ENCODE data around the gene DNAJC17. TPM values are rescaled to one million over a fixed set of nuclear protein-coding genes. Genes with fewer than 3 reads are reported as not detected.

The DNAJC17 gene
- total RNA-seq, 1 donor from 2014 or later, result 55.6 TPM

- peaks cover 6% of the 10 kb centered on the region for H3K4me1 Mint-ChIP-seq (ENCODE audit: unreplicated experiment)
- no peak overlapping the region for H3K27ac Mint-ChIP-seq (ENCODE audit: unreplicated experiment)
- peak overlapping the region; percentile 9 for H3K4me3 Mint-ChIP-seq (ENCODE audit: unreplicated experiment)
Observed at GRCh38 chr15:40756938-40757337, 50.3 kb downstream of the DNAJC17 start.

DNA sequence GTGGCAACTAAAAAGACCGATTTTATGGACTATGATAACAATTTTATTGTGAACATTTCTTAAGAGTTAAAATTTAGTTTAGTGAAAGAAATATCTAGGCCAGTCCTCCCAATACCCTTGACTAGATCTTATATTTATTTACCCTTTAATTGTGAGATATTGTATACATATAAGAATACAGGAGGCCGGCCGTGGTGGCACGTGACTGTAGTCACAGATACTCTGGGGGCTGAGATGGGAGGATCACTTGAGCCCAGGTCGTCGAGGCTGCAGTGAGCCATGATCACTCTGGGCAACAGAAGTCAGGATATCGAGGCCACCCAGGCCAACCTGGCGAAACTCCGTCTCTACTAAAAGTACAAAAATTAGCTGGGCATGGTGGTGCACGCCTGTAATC lies 51.5 kb downstream of the DNAJC17 start:
- Mint-ChIP-seq H3K4me3 (ENCODE audit: unreplicated experiment) (peak overlapping the region; percentile 97), H3K27ac (ENCODE audit: unreplicated experiment) (peak overlapping the region; percentile 86), H3K4me1 (ENCODE audit: unreplicated experiment) (peaks cover 6% of the 10 kb centered on the region), H3K36me3 (ENCODE audit: low read depth, unreplicated experiment) (peaks cover 17% of the 10 kb centered on the region), H3K27me3 (ENCODE audit: unreplicated experiment) (peaks cover 7% of the 10 kb centered on the region), H3K9me3 (ENCODE audit: unreplicated experiment) (no peaks in the 10 kb centered on the region)
- no peak for TF ChIP-seq CTCF (IDR thresholded peaks at IDR 0.05; ENCODE audit: unreplicated experiment)
- no peak for DNase-seq (ENCODE audit: low spot score)

More at GRCh38 chr15:40756938-40757337, 50.3 kb downstream of the DNAJC17 start:
- TF ChIP-seq CTCF (IDR thresholded peaks at IDR 0.05; ENCODE audit: unreplicated experiment), result no peak
- Mint-ChIP-seq H3K36me3 (ENCODE audit: low read depth, unreplicated experiment) (peaks cover 15% of the 10 kb centered on the region), H3K9me3 (ENCODE audit: unreplicated experiment) (no peaks in the 10 kb centered on the region), H3K27me3 (ENCODE audit: unreplicated experiment) (peaks cover 8% of the 10 kb centered on the region)
- DNase-seq (ENCODE audit: low spot score), result no peak

DNA sequence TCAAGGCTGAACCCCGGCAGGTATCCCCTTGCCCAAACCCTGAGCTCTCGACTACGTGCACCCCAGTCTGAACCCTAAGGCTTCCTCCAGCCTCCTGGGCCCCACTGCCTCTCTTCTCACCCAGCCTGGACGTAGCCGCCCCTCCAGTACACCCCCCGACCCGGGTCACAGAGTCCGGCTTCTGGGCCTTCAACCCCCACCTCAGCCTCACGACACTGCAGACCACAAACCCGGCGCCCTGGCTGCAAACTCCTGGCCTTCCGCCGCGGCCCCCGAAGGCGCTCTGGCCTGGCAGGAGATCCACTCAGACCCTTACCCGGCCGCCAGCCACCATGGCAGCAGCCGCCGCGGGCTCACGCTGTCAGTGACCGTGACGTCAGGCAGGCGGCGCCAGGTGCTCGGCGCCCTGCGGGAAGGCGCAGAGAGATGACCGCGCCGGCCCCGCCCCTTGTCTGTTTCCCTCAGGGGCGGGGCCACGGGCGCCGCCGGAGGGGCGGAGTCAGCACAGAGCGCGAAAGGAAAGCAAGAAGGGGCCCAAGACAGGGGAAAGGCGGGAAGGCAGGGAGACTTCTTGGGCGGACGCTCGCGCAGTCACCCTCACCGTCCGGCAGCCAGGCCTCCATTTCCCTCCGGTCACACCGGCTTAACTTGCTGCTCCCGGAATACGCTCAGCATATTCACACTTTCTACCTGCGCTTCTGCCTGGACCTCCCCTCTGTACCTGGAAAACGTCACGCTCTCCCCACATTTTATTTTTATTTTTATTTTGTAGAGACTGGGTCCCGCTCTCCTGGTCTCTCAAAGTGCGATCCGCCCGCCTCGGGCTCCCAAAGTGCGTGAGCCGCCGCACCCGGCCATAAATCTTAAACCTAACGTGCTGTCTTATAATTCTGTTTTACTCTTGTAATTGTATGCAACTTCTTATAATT lies 52.1 kb downstream of the DNAJC17 start, which contains the start of gene RMDN3:
RMDN3 (minus strand) TSS at position 372 of the 929 bp plus-strand sequence. CDS start 471 bp downstream, outside the sequence.
- peak within 1 kb of the TSS; percentile 86 for H3K27ac Mint-ChIP-seq (ENCODE audit: unreplicated experiment)
- H3K9me3 Mint-ChIP-seq (ENCODE audit: unreplicated experiment), result no peaks in the 10 kb centered on the region
- peak; percentile 95 for DNase-seq (ENCODE audit: low spot score)
- peaks cover 4% of the 10 kb centered on the region for H3K27me3 Mint-ChIP-seq (ENCODE audit: unreplicated experiment)
- H3K4me1 Mint-ChIP-seq (ENCODE audit: unreplicated experiment), result peaks cover 6% of the 10 kb centered on the region
- H3K36me3 Mint-ChIP-seq (ENCODE audit: low read depth, unreplicated experiment), result peaks cover 17% of the 10 kb centered on the region
- no peak for TF ChIP-seq CTCF (IDR thresholded peaks at IDR 0.05; ENCODE audit: unreplicated experiment)
- H3K4me3 Mint-ChIP-seq (ENCODE audit: unreplicated experiment), result peak within 1 kb of the TSS; percentile 97

- no peak for TF ChIP-seq CTCF (IDR thresholded peaks at IDR 0.05; ENCODE audit: unreplicated experiment)
- Mint-ChIP-seq H3K36me3 (ENCODE audit: low read depth, unreplicated experiment) (peaks cover 19% of the 10 kb centered on the region), H3K27ac (ENCODE audit: unreplicated experiment) (no peak overlapping the region), H3K4me3 (ENCODE audit: unreplicated experiment) (peak overlapping the region; percentile 92), H3K4me1 (ENCODE audit: unreplicated experiment) (peaks cover 6% of the 10 kb centered on the region), H3K27me3 (ENCODE audit: unreplicated experiment) (peaks cover 4% of the 10 kb centered on the region), H3K9me3 (ENCODE audit: unreplicated experiment) (no peaks in the 10 kb centered on the region)
- no peak for DNase-seq (ENCODE audit: low spot score)
Observed at GRCh38 chr15:40754574-40754882, 52.7 kb downstream of the DNAJC17 start.

DNA sequence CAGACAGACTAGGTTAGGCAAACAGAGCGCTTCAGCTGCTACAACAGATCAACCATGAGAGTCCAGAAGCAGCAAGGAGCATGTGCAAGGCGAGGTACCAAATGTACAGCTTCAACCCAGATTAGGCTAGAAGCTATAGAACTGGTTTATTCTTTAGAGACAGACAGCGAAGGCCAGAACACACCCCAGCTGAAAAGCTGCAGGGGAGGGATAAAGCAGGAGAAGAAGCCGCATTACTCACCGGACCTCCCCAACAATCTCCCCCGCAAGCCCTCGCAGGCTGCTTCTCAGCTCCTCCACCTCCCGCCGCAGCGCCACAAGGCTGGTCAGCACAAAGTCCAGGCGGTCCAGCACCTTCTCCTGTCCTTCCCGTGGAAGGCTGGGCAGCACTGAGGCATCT lies 55.5 kb downstream of the DNAJC17 start:
- Mint-ChIP-seq H3K4me1 (ENCODE audit: unreplicated experiment) (peaks cover 6% of the 10 kb centered on the region), H3K9me3 (ENCODE audit: unreplicated experiment) (no peaks in the 10 kb centered on the region), H3K27me3 (ENCODE audit: unreplicated experiment) (peaks cover 7% of the 10 kb centered on the region), H3K36me3 (ENCODE audit: low read depth, unreplicated experiment) (peaks cover 23% of the 10 kb centered on the region), H3K27ac (ENCODE audit: unreplicated experiment) (no peak overlapping the region), H3K4me3 (ENCODE audit: unreplicated experiment) (no peak overlapping the region)
- DNase-seq (ENCODE audit: low spot score), result no peak
- TF ChIP-seq CTCF (IDR thresholded peaks at IDR 0.05; ENCODE audit: unreplicated experiment), result no peak
